ENCODE measurements around the gene FER. TPM values are rescaled to one million over a fixed set of nuclear protein-coding genes. Genes with fewer than 3 reads are reported as not detected.
A peak's percentile ranks its signal among the peaks of the same experiment; 100 is the strongest.
"Not testable (repeated sequence)": the region's sequence is repeated elsewhere in the genome, so short reads cannot be mapped to it uniquely, and the experiment has no call there.

FER gene
- total RNA-seq, 2 donors from 2014 or later = 9.5 to 9.9 TPM

GRCh38 chr5:108798513-108799265 lies 51.0 kb downstream of the FER start:
- Mint-ChIP-seq H3K4me1 (no peaks in the 10 kb centered on the region), H3K27ac (no peak overlapping the region), H3K27me3 (no peaks in the 10 kb centered on the region), H3K36me3 (ENCODE audit: low read depth) (no peaks in the 10 kb centered on the region), H3K9me3 (no peaks in the 10 kb centered on the region), H3K4me3 (no peak overlapping the region)
- ATAC-seq (replicated peaks) = no peak

GRCh38 chr5:108801301-108801700 lies 53.6 kb downstream of the FER start:
- H3K27ac Mint-ChIP-seq = no peak overlapping the region
- no peak for ATAC-seq (replicated peaks)
- H3K4me3 Mint-ChIP-seq = no peak overlapping the region
- H3K9me3 Mint-ChIP-seq = peaks cover 11% of the 10 kb centered on the region
- no peaks in the 10 kb centered on the region for H3K4me1 Mint-ChIP-seq
- no peaks in the 10 kb centered on the region for H3K27me3 Mint-ChIP-seq
- H3K36me3 Mint-ChIP-seq (ENCODE audit: low read depth) = no peaks in the 10 kb centered on the region

GRCh38 chr5:108801776-108802175 lies 54.1 kb downstream of the FER start:
- Mint-ChIP-seq H3K4me3 (no peak overlapping the region), H3K36me3 (ENCODE audit: low read depth) (no peaks in the 10 kb centered on the region), H3K27ac (no peak overlapping the region), H3K9me3 (peaks cover 14% of the 10 kb centered on the region), H3K27me3 (no peaks in the 10 kb centered on the region), H3K4me1 (no peaks in the 10 kb centered on the region)
- peak; percentile 92 for ATAC-seq (replicated peaks)

- H3K27ac Mint-ChIP-seq = no peak overlapping the region
- H3K4me3 Mint-ChIP-seq = no peak overlapping the region
- no peak for ATAC-seq (replicated peaks)
- no peaks in the 10 kb centered on the region for H3K27me3 Mint-ChIP-seq
- H3K36me3 Mint-ChIP-seq (ENCODE audit: low read depth) = no peaks in the 10 kb centered on the region
- H3K4me1 Mint-ChIP-seq = no peaks in the 10 kb centered on the region
- H3K9me3 Mint-ChIP-seq = peaks cover 11% of the 10 kb centered on the region
These were observed 63.0 kb downstream of the FER start for GRCh38 chr5:108810717-108811116.

GRCh38 chr5:108813673-108814072 lies 66.0 kb downstream of the FER start:
- Mint-ChIP-seq H3K36me3 (ENCODE audit: low read depth) (no peaks in the 10 kb centered on the region), H3K27ac (no peak overlapping the region), H3K4me3 (no peak overlapping the region), H3K4me1 (no peaks in the 10 kb centered on the region), H3K9me3 (no peaks in the 10 kb centered on the region), H3K27me3 (no peaks in the 10 kb centered on the region)
- no peak for ATAC-seq (replicated peaks)

DNA sequence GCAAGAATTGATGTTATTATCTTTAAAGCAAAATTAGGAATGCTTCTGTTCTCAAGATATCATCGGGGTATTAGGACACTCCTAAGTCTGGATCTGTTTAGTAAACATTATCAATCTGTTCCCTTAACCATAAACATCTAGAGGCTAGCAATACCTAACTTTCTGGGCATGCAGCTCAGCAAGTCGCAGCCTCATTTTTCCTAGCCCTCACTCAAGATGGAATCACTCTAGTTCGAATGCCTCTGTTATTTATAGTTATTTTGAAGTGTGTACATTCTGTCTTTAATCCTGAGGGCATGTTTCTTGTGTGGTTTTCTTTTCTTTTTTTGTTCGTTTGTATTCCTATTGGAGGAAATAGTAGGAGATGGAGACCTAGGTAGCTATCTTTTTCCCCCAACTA lies 66.9 kb downstream of the FER start:
- Mint-ChIP-seq H3K9me3 (no peaks in the 10 kb centered on the region), H3K27ac (no peak overlapping the region), H3K4me1 (no peaks in the 10 kb centered on the region), H3K36me3 (ENCODE audit: low read depth) (no peaks in the 10 kb centered on the region), H3K4me3 (no peak overlapping the region), H3K27me3 (no peaks in the 10 kb centered on the region)
- ATAC-seq (replicated peaks) = no peak

DNA sequence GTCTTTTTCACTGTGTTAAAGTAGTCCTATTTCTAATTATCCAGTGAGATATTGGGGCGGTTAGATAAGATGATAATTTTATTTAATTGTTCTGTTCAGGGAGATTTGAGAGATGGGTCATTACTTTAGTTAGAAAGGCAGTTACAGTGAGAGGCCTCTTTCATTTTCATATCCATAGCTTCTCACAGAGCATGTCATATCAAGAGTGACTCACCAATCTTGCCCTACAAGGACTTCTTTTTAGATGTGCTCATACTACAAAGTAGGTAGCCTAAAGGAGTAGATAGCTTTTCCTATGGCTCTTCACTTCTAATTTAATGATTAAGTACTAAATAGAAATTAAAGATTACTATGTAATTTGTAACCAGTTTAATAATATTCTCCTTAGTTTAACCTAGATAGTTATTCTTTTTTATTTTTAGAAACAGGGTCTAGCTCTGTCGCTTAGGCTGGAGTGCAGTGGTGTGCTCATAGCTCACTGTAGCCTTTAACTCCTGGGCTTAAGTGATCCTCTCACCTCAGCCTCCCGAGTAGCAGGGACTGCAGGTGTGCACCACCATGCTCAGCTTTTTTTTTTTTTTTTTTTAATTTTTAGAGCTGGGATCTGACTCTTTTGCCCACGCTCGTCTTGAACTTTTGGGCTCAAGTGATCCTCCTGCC lies 71.0 kb downstream of the FER start:
- peak; percentile 99 for ATAC-seq (replicated peaks)
- no peaks in the 10 kb centered on the region for H3K36me3 Mint-ChIP-seq (ENCODE audit: low read depth)
- H3K9me3 Mint-ChIP-seq = no peaks in the 10 kb centered on the region
- no peak overlapping the region for H3K4me3 Mint-ChIP-seq
- no peaks in the 10 kb centered on the region for H3K27me3 Mint-ChIP-seq
- H3K27ac Mint-ChIP-seq = no peak overlapping the region
- H3K4me1 Mint-ChIP-seq = no peaks in the 10 kb centered on the region

DNA sequence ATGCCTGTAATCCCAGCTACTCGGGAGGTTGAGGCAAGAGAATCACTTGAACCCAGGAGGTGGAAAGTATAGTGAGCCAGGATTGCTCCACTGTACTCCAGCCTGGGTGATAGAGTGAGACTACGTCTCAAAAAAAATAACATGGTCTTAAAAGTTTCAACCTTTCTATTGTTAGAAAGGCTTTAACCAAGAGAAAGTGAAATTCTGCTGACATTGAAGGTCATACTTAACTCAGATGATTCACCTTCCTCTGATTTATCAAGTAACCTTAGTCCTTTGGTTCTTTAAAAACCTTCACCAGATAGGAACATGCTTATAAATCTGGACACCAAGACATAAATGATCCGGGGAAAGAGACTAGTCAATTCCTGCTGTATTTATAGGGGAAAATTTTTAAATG lies 73.3 kb downstream of the FER start:
- no peaks in the 10 kb centered on the region for H3K4me1 Mint-ChIP-seq
- no peak overlapping the region for H3K27ac Mint-ChIP-seq
- no peaks in the 10 kb centered on the region for H3K27me3 Mint-ChIP-seq
- H3K4me3 Mint-ChIP-seq = no peak overlapping the region
- no peaks in the 10 kb centered on the region for H3K36me3 Mint-ChIP-seq (ENCODE audit: low read depth)
- no peak for ATAC-seq (replicated peaks)
- no peaks in the 10 kb centered on the region for H3K9me3 Mint-ChIP-seq

GRCh38 chr5:108822211-108822947 lies 74.7 kb downstream of the FER start:
- Mint-ChIP-seq H3K27me3 (no peaks in the 10 kb centered on the region), H3K9me3 (no peaks in the 10 kb centered on the region), H3K4me1 (no peaks in the 10 kb centered on the region), H3K4me3 (no peak overlapping the region), H3K36me3 (ENCODE audit: low read depth) (no peaks in the 10 kb centered on the region), H3K27ac (no peak overlapping the region)
- ATAC-seq (replicated peaks) = no peak

- H3K4me1 Mint-ChIP-seq = no peaks in the 10 kb centered on the region
- ATAC-seq (replicated peaks) = no peak
- no peak overlapping the region for H3K27ac Mint-ChIP-seq
- no peaks in the 10 kb centered on the region for H3K9me3 Mint-ChIP-seq
- no peak overlapping the region for H3K4me3 Mint-ChIP-seq
- no peaks in the 10 kb centered on the region for H3K36me3 Mint-ChIP-seq (ENCODE audit: low read depth)
- no peaks in the 10 kb centered on the region for H3K27me3 Mint-ChIP-seq
These were observed 79.4 kb downstream of the FER start for GRCh38 chr5:108827131-108827530.

DNA sequence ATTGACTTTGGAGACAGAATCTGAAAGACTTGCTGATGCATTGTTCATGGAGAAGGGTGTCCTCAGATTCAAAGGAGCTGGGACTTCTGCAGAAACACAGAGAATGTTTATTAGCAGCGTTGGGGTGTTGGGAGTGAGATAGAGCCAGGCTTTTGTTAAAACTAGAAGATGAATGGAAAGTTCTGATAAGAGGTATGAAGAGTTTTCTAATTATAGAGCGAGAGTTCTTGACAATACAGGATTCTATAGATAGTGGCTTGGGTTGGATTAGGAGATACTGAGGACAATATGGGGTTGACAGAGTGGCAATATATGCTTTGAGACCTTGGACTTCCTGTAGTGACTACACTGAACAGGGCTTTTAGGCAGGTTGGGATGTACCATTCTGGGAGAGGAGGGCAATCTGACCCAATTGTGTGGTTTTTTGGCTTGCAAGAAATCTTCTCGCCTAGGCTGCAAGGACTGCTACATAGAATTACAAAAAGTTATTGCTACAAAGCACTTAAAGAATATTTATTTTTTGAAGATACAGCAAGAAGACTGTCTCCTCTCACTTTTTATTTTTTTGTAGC lies 83.1 kb downstream of the FER start:
- no peaks in the 10 kb centered on the region for H3K27me3 Mint-ChIP-seq
- no peaks in the 10 kb centered on the region for H3K4me1 Mint-ChIP-seq
- ATAC-seq (replicated peaks) = no peak
- H3K36me3 Mint-ChIP-seq (ENCODE audit: low read depth) = no peaks in the 10 kb centered on the region
- no peaks in the 10 kb centered on the region for H3K9me3 Mint-ChIP-seq
- no peak overlapping the region for H3K4me3 Mint-ChIP-seq
- no peak overlapping the region for H3K27ac Mint-ChIP-seq

DNA sequence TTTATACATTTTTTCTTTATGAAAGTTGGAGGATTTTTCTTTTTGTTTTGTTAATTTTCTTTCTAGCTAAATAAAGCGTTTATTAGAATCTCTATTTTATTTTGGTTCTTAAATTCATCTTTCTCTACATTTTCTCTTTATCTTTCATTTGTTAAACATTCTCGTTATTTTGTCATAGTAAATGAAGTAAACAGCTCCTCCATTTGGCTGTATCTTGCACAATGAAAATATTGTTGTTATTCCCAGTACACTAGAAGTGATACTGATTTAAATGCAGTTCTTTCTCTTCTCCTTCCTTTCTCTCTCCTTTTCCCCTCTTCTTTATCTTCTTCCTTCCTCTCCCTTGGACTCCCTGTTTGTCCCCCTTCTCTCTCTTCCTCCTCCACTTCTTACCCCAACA lies 88.8 kb downstream of the FER start:
- Mint-ChIP-seq H3K4me1 (no peaks in the 10 kb centered on the region), H3K36me3 (ENCODE audit: low read depth) (peaks cover 5% of the 10 kb centered on the region), H3K9me3 (peaks cover 4% of the 10 kb centered on the region), H3K27me3 (no peaks in the 10 kb centered on the region), H3K27ac (no peak overlapping the region), H3K4me3 (no peak overlapping the region)
- no peak for ATAC-seq (replicated peaks)

DNA sequence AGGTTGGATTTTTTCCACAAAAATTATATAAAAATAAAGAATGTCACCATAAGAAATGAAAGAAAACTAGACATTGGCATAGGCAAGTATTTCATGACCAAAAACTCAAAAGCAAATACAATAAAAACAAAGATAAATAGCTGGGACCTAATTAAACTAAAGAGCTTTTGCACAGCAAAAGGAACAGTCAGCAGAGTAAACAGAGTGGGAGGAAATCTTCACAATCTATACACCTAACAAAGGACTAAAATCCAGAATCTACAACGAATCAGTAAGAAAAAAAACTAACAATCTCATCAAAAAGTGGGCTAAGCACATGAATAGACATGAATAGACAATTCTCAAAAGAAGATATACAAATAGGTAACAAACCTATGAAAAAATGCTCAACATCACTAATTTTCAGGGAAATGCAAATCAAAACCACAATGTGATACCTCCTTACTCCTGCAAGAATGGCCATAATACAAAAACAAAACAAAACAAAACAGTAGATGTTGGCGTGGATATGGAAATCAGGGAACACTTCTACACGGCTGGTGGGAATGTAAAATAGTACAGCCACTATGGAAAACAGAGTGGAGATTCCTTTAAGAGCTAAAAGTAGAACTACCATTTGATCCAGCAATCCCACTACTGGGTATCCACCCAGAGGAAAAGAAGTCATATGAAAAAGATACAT lies 94.7 kb downstream of the FER start:
- ATAC-seq (replicated peaks); H3K27me3 Mint-ChIP-seq; H3K9me3 Mint-ChIP-seq; H3K36me3 Mint-ChIP-seq (ENCODE audit: low read depth); H3K27ac Mint-ChIP-seq; H3K4me1 Mint-ChIP-seq; H3K4me3 Mint-ChIP-seq: not testable (repeated sequence)

- H3K36me3 Mint-ChIP-seq (ENCODE audit: low read depth); H3K27me3 Mint-ChIP-seq; H3K9me3 Mint-ChIP-seq; ATAC-seq (replicated peaks); H3K4me3 Mint-ChIP-seq; H3K27ac Mint-ChIP-seq; H3K4me1 Mint-ChIP-seq: not testable (repeated sequence)
These were observed 103.4 kb downstream of the FER start for GRCh38 chr5:108851129-108851528.

All from activated T-helper 17 cell treated with anti-CD3 and anti-CD28 coated beads, Interleukin-2, amount 50 U/mL, for 72 hours (primary cell).